ENCODE data around the gene NEMP1.

DNA sequence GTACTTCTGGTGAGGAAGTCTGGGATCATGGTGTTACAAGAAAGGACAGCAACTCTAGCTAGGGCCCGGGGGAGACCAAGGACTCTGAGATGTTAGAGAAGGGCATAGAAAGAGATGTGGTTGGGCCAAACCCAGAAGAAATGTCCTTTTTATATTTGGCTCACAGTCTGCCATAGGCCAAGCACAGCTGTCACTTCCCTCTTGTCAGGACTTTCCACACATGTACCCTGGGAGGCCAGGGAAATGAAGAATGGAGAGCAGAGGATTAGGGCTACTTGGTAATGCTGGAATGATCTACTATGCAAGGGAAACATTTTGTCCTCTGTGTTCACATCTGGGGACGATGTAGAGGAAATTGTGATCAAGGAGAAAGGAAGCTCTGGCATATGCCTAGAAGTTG, 37.8 kb downstream of the NEMP1 start:
- TF ChIP-seq, protein P1, sequence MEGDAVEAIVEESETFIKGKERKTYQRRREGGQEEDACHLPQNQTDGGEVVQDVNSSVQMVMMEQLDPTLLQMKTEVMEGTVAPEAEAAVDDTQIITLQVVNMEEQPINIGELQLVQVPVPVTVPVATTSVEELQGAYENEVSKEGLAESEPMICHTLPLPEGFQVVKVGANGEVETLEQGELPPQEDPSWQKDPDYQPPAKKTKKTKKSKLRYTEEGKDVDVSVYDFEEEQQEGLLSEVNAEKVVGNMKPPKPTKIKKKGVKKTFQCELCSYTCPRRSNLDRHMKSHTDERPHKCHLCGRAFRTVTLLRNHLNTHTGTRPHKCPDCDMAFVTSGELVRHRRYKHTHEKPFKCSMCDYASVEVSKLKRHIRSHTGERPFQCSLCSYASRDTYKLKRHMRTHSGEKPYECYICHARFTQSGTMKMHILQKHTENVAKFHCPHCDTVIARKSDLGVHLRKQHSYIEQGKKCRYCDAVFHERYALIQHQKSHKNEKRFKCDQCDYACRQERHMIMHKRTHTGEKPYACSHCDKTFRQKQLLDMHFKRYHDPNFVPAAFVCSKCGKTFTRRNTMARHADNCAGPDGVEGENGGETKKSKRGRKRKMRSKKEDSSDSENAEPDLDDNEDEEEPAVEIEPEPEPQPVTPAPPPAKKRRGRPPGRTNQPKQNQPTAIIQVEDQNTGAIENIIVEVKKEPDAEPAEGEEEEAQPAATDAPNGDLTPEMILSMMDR (conservative IDR thresholded peaks at IDR 0.05 in 1 of 2, IDR thresholded peaks at IDR 0.05 in 1 of 2; ENCODE audit: extremely low read depth in 1 of 2, insufficient read depth in 1 of 2, low read depth in 1 of 2, low read length in 2 of 2): no peak
- no peak for TF ChIP-seq EZH2 (IDR thresholded peaks at IDR 0.05; ENCODE audit: borderline replicate concordance, low read length)

Data from mammary epithelial cell (primary cell).